Progenitor cell of endocrine pancreas (in vitro differentiated cells): ENCODE results near the gene C1QTNF3. TPM values are rescaled to one million over a fixed set of nuclear protein-coding genes. Genes with fewer than 3 reads are reported as not detected.

Source experiments
- DNase-seq: peaks from one replicate; pipeline ENCODE4 v3.0.0; 2021; ENCODE audit warnings: low spot score; ENCODE audit not compliant: unreplicated experiment
- H3K27ac Mint-ChIP-seq: 2 replicates; pipeline ENCODE4 v1.8.0; 2021; ENCODE audit warnings: mild to moderate bottlenecking, moderate library complexity, mixed read lengths
- H3K27me3 Mint-ChIP-seq: 2 replicates; pipeline ENCODE4 v1.8.0; 2021; ENCODE audit warnings: mixed read lengths
- H3K36me3 Mint-ChIP-seq: 2 replicates; pipeline ENCODE4 v1.8.0; 2022; ENCODE audit warnings: mixed read lengths; ENCODE audit not compliant: insufficient read depth
- H3K4me1 Mint-ChIP-seq: 2 replicates; pipeline ENCODE4 v1.8.0; 2021; ENCODE audit warnings: low read depth, mixed read lengths
- H3K4me3 Mint-ChIP-seq: 2 replicates; pipeline ENCODE4 v1.8.0; 2021; ENCODE audit warnings: low read depth, mild to moderate bottlenecking, moderate library complexity, mixed read lengths
- H3K9me3 Mint-ChIP-seq: 2 replicates; pipeline ENCODE4 v1.8.0; 2021; ENCODE audit warnings: low read depth, mixed read lengths
- total RNA-seq: library from RNA; stranded (reverse); gene quantifications from 2 replicates; pipeline ENCODE4 v1.2.1, GENCODE V29; 2021
- TF ChIP-seq, protein P1 (sequence below): fragments of 200-600 bp; sonication (generic); IDR thresholded peaks from one replicate; pipeline ENCODE4 v1.5.0; 2021; ENCODE audit warnings: antibody characterized with exemption, mild to moderate bottlenecking; ENCODE audit not compliant: unreplicated experiment

Gene C1QTNF3
- total RNA-seq, 1 donor from 2014 or later: 9.6 TPM

DNA sequence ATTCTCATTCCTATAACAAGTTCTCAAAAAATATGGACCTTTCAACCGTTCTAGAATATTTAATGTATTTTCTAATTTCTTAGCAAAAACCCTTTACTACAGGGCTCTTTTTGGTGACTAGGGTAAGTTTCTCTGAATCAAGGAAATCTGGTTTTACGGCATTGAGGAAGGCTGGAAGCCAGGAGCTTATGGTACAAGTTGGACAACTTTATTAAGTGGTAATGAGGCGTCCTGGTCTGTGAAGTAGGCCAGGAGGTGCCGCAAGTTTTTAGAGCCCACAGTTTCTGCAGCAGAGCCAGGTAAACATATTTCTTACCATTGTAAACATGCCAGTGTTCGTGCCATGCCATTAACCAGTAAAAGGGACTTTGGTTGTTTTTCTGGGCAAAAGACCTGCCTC lies 14.6 kb upstream of the C1QTNF3 start:
- no peaks in the 10 kb centered on the region for H3K4me1 Mint-ChIP-seq
- peaks cover 26% of the 10 kb centered on the region for H3K36me3 Mint-ChIP-seq
- H3K27ac Mint-ChIP-seq: no peak overlapping the region
- TF ChIP-seq, protein P1, sequence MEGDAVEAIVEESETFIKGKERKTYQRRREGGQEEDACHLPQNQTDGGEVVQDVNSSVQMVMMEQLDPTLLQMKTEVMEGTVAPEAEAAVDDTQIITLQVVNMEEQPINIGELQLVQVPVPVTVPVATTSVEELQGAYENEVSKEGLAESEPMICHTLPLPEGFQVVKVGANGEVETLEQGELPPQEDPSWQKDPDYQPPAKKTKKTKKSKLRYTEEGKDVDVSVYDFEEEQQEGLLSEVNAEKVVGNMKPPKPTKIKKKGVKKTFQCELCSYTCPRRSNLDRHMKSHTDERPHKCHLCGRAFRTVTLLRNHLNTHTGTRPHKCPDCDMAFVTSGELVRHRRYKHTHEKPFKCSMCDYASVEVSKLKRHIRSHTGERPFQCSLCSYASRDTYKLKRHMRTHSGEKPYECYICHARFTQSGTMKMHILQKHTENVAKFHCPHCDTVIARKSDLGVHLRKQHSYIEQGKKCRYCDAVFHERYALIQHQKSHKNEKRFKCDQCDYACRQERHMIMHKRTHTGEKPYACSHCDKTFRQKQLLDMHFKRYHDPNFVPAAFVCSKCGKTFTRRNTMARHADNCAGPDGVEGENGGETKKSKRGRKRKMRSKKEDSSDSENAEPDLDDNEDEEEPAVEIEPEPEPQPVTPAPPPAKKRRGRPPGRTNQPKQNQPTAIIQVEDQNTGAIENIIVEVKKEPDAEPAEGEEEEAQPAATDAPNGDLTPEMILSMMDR: no peak
- peaks cover 10% of the 10 kb centered on the region for H3K9me3 Mint-ChIP-seq
- no peak for DNase-seq
- no peaks in the 10 kb centered on the region for H3K27me3 Mint-ChIP-seq
- H3K4me3 Mint-ChIP-seq: no peak overlapping the region

DNA sequence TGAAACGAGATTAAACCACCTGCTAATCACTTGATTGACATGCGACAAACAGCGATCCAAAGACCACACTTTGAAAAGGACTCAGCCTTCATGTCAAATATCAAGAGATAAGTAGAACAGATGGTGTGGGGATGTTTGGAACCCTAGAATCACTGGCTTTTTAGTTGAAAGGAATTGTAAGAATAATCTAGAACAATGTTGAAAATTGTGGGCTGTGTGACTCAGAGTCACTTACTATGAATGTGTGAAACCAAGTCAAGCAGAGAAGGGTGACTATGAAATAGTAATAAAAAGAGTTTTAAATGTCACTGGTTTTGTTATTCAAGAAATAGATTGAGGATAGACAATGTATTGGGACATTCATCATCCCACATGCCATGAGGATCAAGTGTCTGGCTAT lies 14.1 kb upstream of the C1QTNF3 start:
- TF ChIP-seq, protein P1: no peak
- Mint-ChIP-seq H3K27me3 (no peaks in the 10 kb centered on the region), H3K36me3 (peaks cover 21% of the 10 kb centered on the region), H3K4me3 (no peak overlapping the region), H3K4me1 (no peaks in the 10 kb centered on the region), H3K9me3 (peaks cover 7% of the 10 kb centered on the region), H3K27ac (no peak overlapping the region)
- DNase-seq: no peak

DNA sequence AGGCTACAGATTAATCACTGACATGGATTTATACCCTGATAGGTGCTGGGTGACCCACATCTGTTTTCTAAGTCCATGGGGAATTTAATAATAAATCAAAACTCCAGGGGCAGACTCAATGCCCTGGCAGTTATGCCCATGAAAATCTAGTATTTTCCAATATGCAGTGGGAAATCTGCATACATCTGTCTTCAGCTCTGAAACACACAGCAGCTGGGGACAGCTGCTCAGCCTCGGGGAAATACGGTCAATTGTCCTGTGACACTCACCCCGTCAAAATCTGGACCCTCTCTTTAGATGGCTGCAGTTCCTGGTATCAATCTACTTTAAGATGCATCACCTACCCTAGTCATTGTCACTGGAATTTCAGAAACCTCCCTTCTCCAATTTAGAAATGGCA lies 12.7 kb upstream of the C1QTNF3 start:
- H3K9me3 Mint-ChIP-seq: peaks cover 2% of the 10 kb centered on the region
- no peaks in the 10 kb centered on the region for H3K27me3 Mint-ChIP-seq
- DNase-seq: no peak
- H3K4me1 Mint-ChIP-seq: no peaks in the 10 kb centered on the region
- peaks cover 19% of the 10 kb centered on the region for H3K36me3 Mint-ChIP-seq
- TF ChIP-seq, protein P1: no peak
- no peak overlapping the region for H3K27ac Mint-ChIP-seq
- H3K4me3 Mint-ChIP-seq: no peak overlapping the region

DNA sequence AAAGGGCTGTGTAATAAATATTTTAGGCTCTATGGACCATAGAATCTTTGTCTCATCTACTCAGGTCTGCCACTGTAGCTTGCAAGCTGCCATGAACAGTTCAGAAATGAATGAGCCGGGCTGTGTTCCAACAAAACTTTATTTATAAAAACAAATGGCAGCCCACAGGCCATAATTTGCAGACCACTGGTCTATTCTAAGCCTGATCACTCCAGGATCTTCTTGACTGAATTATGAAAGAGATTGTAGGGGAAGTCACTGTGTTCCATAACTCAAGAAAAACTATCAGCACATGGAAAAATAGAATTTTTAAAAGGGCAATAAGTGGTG lies 11.4 kb upstream of the C1QTNF3 start:
- TF ChIP-seq, protein P1: no peak
- Mint-ChIP-seq H3K4me1 (no peaks in the 10 kb centered on the region), H3K27ac (no peak overlapping the region), H3K4me3 (no peak overlapping the region), H3K27me3 (no peaks in the 10 kb centered on the region), H3K36me3 (peaks cover 21% of the 10 kb centered on the region), H3K9me3 (no peaks in the 10 kb centered on the region)
- DNase-seq: no peak

DNA sequence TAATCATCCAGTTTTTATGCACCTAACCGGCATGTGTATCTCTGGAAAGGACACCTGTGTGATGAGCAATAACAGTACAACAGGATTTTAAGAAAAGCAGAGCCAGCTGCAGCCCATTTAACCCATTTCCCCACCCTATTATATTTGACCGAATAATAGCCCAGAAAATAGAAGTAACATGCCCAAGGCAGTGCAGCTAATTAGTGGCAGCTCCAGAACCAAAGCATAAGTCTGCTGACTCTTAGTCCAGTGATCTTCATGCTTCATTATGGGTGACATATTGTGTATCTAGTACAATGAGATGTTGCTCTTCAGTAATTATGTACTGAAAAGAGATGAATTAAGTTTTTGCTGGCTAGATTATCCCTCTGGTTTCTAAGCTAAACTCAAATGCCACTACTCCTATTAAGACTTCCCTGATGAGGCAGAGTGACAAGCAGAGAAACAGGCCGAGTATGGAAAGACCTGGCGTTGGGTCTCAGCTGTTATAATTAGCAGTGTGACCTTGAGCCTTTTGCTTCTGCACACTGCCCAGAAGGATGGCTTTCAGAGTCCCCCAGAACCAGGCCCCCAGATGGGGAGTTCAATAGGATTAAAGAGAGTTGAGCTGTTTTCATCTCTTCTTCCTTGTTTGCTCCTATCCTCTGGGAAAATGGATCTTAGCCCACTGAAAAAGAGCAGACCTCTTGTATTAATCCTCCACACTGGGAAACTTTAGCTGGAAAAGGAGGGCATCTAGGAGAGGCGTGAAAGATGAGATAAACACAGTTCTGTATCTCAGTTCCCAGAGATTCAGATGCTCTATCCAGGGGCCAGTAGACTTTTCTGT lies 10.8 kb upstream of the C1QTNF3 start:
- Mint-ChIP-seq H3K9me3 (no peaks in the 10 kb centered on the region), H3K36me3 (peaks cover 21% of the 10 kb centered on the region), H3K4me1 (no peaks in the 10 kb centered on the region), H3K27me3 (no peaks in the 10 kb centered on the region), H3K4me3 (no peak overlapping the region), H3K27ac (no peak overlapping the region)
- TF ChIP-seq, protein P1: no peak
- no peak for DNase-seq
